ENCODE data around the gene GALNTL6.

GRCh38 chr4:172762895-172763294, 949.7 kb downstream of the GALNTL6 start:
- TF ChIP-seq, protein P1, sequence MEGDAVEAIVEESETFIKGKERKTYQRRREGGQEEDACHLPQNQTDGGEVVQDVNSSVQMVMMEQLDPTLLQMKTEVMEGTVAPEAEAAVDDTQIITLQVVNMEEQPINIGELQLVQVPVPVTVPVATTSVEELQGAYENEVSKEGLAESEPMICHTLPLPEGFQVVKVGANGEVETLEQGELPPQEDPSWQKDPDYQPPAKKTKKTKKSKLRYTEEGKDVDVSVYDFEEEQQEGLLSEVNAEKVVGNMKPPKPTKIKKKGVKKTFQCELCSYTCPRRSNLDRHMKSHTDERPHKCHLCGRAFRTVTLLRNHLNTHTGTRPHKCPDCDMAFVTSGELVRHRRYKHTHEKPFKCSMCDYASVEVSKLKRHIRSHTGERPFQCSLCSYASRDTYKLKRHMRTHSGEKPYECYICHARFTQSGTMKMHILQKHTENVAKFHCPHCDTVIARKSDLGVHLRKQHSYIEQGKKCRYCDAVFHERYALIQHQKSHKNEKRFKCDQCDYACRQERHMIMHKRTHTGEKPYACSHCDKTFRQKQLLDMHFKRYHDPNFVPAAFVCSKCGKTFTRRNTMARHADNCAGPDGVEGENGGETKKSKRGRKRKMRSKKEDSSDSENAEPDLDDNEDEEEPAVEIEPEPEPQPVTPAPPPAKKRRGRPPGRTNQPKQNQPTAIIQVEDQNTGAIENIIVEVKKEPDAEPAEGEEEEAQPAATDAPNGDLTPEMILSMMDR (conservative IDR thresholded peaks at IDR 0.05) = no peak
- TF ChIP-seq EZH2 (IDR thresholded peaks at IDR 0.05; ENCODE audit: low read depth) = no peak
